DMS153 treated with DMSO at 0.1 percent for 48 hours (cell line): ENCODE data around the gene IDNK.
"Not testable (repeated sequence)": the region's sequence is repeated elsewhere in the genome, so short reads cannot be mapped to it uniquely, and the experiment has no call there.

Experiments used
- DNase-seq: peaks from one replicate; lab custom pipeline; 2025; ENCODE audit not compliant: unreplicated experiment; lab: John Stamatoyannopoulos, UW

Gene IDNK

GRCh38 chr9:83622939-83623678 is at the start of gene IDNK:
IDNK (plus strand) TSS chr9:83623143; CDS start chr9:83623172, 29 bp downstream.
- DNase-seq: peak; percentile 41

GRCh38 chr9:83574482-83574881 is 48.5 kb upstream of the IDNK start:
- no peak for DNase-seq

GRCh38 chr9:83582029-83582428 is 40.9 kb upstream of the IDNK start:
- no peak for DNase-seq

GRCh38 chr9:83583151-83584014 is 39.6 kb upstream of the IDNK start:
- DNase-seq: no peak

GRCh38 chr9:83584995-83585394 is 37.9 kb upstream of the IDNK start:
- DNase-seq: no peak

GRCh38 chr9:83588256-83588655 is 34.7 kb upstream of the IDNK start:
- DNase-seq: no peak

GRCh38 chr9:83596899-83597504 is 25.9 kb upstream of the IDNK start:
- DNase-seq: peak; percentile 27

GRCh38 chr9:83598487-83598886 is 24.5 kb upstream of the IDNK start:
- no peak for DNase-seq

GRCh38 chr9:83599071-83599470 is 23.9 kb upstream of the IDNK start:
- no peak for DNase-seq

GRCh38 chr9:83601463-83601862 is 21.5 kb upstream of the IDNK start:
- DNase-seq: no peak

- not testable (repeated sequence) for DNase-seq
These were observed 15.3 kb upstream of the IDNK start for GRCh38 chr9:83607620-83608019.

GRCh38 chr9:83613298-83613697 is 9.6 kb upstream of the IDNK start:
- DNase-seq: not testable (repeated sequence)

- DNase-seq: no peak
These were observed 5.6 kb upstream of the IDNK start for GRCh38 chr9:83617299-83617698.

GRCh38 chr9:83620841-83621636 is 1.9 kb upstream of the IDNK start:
- DNase-seq: peak; percentile 39

GRCh38 chr9:83622433-83622938 is 457 bp upstream of the IDNK start:
- peak; percentile 49 for DNase-seq

- peak; percentile 4 for DNase-seq
These were observed 735 bp downstream of the IDNK start for GRCh38 chr9:83623679-83624076.

- DNase-seq: no peak
These were observed 2.2 kb downstream of the IDNK start for GRCh38 chr9:83625178-83625577.

- no peak for DNase-seq
These were observed 5.6 kb downstream of the IDNK start for GRCh38 chr9:83628540-83628939.

GRCh38 chr9:83629433-83630104 is 6.6 kb downstream of the IDNK start:
- no peak for DNase-seq

- DNase-seq: no peak
These were observed 8.1 kb downstream of the IDNK start for GRCh38 chr9:83630938-83631457.
